Smooth muscle cell of bladder (primary cell): ENCODE measurements around the gene PLEKHM3. TPM values are rescaled to one million over a fixed set of nuclear protein-coding genes. Genes with fewer than 3 reads are reported as not detected.

Experiments
- total RNA-seq: library from RNA; depleted of rRNA; stranded (reverse); fragments of >200 nt; gene quantifications from 2 replicates; pipeline ENCODE4 v1.2.3, GENCODE V29; 2014

PLEKHM3 gene
- total RNA-seq = 11.1 and 12.9 TPM in 2 replicates

DNA sequence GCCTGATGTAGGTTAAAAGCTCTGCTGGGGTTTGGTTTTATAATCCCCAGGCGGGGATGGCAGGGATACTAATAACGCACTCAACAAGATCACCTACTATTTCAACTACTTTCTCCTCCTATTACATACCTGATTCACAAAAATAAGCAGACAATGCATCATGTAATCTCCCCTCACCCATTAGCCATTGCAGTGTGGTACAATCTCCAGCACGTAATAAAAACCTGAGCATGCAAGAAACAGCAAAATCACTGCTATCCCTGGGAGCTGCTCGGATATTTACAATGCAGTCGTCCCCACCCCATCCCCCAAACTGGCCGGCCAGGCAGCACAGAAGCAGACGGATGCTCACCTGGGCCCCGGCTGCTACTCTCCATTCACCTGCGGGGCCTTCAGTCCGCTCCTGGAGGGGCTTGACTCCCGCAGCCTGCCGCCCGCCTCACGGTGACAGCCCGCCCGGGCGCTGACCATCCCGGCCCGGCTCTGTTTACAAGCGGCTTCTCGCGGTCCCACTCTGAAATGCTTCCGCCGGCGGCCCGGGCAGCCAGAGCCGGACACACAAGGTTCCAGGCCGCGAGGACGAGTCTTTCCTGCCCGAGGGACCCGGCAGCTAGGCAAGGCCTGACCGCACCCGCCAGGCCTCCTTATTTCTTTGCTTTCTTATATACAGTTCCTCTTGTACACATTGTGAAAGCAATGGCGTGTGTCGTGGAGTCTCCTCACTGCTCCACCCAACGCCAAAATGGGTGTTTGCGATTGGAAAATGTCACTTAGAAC is at the start of gene PLEKHM3:
Gene PLEKHM3, minus strand, starts transcription at position 491 of the 777 bp plus-strand sequence. CDS start 23,888 bp downstream, outside the sequence.

Other genes starting within 250 kb of the PLEKHM3 start
- not detected in 2 replicates for gene CRYGD, start 99.0 kb upstream of the PLEKHM3 start, total RNA-seq
- not detected in 2 replicates for gene CRYGC, start 104.3 kb upstream of the PLEKHM3 start, total RNA-seq
- not detected in 2 replicates for gene CRYGB, start 120.6 kb upstream of the PLEKHM3 start, total RNA-seq
- gene CRYGA, start 138.1 kb upstream of the PLEKHM3 start, total RNA-seq = not detected in 2 replicates
- gene C2orf80, start 164.5 kb upstream of the PLEKHM3 start, total RNA-seq = not detected in 2 replicates
- 323 and 357 TPM in 2 replicates for gene IDH1, start 229.5 kb upstream of the PLEKHM3 start, total RNA-seq
- gene PIKFYVE, start 240.7 kb upstream of the PLEKHM3 start, total RNA-seq = 28.6 and 39.0 TPM in 2 replicates